ENCODE data around the gene TAS2R60. TPM values are rescaled to one million over a fixed set of nuclear protein-coding genes. Genes with fewer than 3 reads are reported as not detected.

The TAS2R60 gene
- total and polyA plus RNA-seq, 2 experiments from 2014 or later, result not detected

DNA sequence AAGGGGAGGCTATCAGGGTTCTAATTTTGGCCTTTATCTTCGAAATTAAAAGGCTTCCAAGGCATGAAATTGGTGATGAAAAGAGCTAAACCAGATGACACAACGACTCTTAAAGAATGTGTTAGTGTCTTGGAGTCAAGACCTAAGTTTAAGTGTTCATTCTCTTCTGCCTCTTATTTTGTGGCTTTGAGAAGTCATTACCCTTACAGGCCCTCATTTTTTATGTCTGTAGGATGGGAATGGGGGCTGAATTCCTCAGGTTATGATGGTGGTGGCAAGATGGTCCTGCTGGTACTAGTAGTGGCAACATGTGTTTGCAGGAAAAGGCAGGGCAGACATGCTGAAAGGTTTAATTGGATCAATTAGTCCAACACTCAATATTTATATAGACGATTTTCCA lies 15.4 kb downstream of the TAS2R60 start:
- DNase-seq, result no peak
- peaks cover 65% of the 10 kb centered on the region for H3K4me1 ChIP-seq (ENCODE audit: insufficient read depth)
- H3K27ac ChIP-seq, result peak overlapping the region; percentile 95
- peak overlapping the region; percentile 54; the same call in 1 of the 2 replicates for H2AFZ ChIP-seq
- H3K9ac ChIP-seq, result peak overlapping the region; percentile 72
- in situ Hi-C loops (cut with MboI), result no loop called here
- H3K4me3 ChIP-seq, result 0 out of 2 replicates have a peak overlapping the region, but pooled peaks have one; percentile 50
- no peaks in the 10 kb centered on the region for H3K9me3 ChIP-seq (ENCODE audit: low read depth)
- H3K79me2 ChIP-seq (ENCODE audit: insufficient read depth), result no peaks in the 10 kb centered on the region
- H3K27me3 ChIP-seq (replicated peaks; ENCODE audit: insufficient read depth), result no peaks in the 10 kb centered on the region
- H3F3A ChIP-seq (ENCODE audit: insufficient read depth), result peaks cover 45% of the 10 kb centered on the region
- H3K4me2 ChIP-seq (ENCODE audit: unreplicated experiment), result peak overlapping the region; percentile 80
- no peaks in the 10 kb centered on the region for H4K20me1 ChIP-seq (ENCODE audit: insufficient read depth)
- no peaks in the 10 kb centered on the region for H3K9me2 ChIP-seq (ENCODE audit: insufficient read depth)
- no peaks in the 10 kb centered on the region for H3K36me3 ChIP-seq (ENCODE audit: low read depth)
- TF ChIP-seq EZH2phosphoT487 (IDR thresholded peaks at IDR 0.05; ENCODE audit: insufficient read depth, low read depth) (no peak), EZH2 (IDR thresholded peaks at IDR 0.05; ENCODE audit: insufficient read depth, poor library complexity, severe bottlenecking) (no peak)
- WGBS, 2 experiments (ENCODE audit: low coverage in 1 of 2, low lambda C conversion rate in 2 of 2, missing lambda C conversion rate in 2 of 2), result 10 to 11% methylated on average over 3 of the region's 3 CpGs

DNA sequence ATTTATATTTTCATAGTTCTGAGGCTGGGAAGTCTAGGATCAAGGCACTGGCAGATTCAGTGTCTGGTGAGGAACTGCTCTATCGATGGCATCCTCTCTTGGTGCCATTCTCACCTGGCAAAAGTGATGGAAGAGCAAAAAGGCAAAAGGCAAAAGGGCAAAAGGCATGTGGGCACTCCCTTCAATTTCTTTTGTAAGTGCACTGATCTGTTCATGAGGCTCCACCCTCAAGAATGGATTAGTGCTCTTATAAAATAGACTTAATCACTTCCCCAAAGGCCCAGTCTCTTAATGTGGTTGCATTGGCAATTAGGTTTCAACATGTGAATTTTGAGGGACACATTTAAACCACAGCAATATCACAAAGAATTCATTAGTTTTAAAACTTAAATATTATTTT lies 16.1 kb downstream of the TAS2R60 start:
- Histone ChIP-seq H3K36me3 (ENCODE audit: low read depth) (no peaks in the 10 kb centered on the region), H3K9me3 (ENCODE audit: low read depth) (no peaks in the 10 kb centered on the region), H4K20me1 (ENCODE audit: insufficient read depth) (no peaks in the 10 kb centered on the region), H2AFZ (0 out of 2 replicates have a peak overlapping the region, but pooled peaks have one; percentile 8), H3K27ac (peak overlapping the region; percentile 95), H3K9ac (0 out of 2 replicates have a peak overlapping the region, but pooled peaks have one; percentile 72), H3K27me3 (replicated peaks; ENCODE audit: insufficient read depth) (no peaks in the 10 kb centered on the region), H3K9me2 (ENCODE audit: insufficient read depth) (no peaks in the 10 kb centered on the region), H3F3A (ENCODE audit: insufficient read depth) (peaks cover 45% of the 10 kb centered on the region), H3K4me1 (ENCODE audit: insufficient read depth) (peaks cover 59% of the 10 kb centered on the region), H3K4me2 (ENCODE audit: unreplicated experiment) (peak overlapping the region; percentile 80), H3K79me2 (ENCODE audit: insufficient read depth) (no peaks in the 10 kb centered on the region), H3K4me3 (no peak overlapping the region)
- in situ Hi-C loops (cut with MboI), result no loop called here
- TF ChIP-seq EZH2phosphoT487 (IDR thresholded peaks at IDR 0.05; ENCODE audit: insufficient read depth, low read depth) (no peak), EZH2 (IDR thresholded peaks at IDR 0.05; ENCODE audit: insufficient read depth, poor library complexity, severe bottlenecking) (no peak)
- WGBS, 2 experiments (ENCODE audit: low coverage in 1 of 2, low lambda C conversion rate in 2 of 2, missing lambda C conversion rate in 2 of 2), result 95 to 100% methylated on average over 1 of the region's 1 CpG
- no peak for DNase-seq

DNA sequence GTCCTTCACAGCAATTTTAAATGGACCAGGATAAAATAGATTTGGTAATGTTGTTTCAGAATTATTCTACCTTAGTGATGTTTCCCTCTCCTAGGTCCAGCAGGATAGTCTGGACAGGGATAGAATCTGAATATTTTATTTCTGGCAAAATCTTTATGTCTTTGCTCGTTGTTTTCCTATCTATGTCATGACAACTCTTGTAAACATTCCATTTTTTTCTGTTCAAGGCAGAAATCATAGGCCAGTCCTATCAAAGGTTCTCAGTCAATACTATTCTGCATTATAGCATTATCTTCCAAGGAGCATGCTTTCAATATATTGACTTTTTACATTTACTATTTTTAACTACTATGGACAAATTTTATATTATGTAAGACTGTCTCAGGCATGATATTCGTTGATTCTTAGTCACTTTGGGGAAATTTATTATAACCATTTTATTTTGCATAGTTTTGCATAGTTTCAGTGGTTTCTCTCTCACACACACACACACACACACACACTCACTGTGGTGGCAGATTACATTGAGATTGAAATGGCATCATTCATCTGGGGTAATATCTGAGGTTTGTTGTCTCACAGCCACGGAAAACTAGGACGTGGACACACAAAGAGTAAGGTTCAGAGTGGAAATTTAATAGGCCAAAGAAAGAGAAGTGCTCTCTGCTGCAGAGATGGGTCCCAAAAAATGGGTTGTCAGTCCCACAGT lies 17.2 kb downstream of the TAS2R60 start:
- in situ Hi-C loops (cut with MboI), result no loop called here
- no peaks in the 10 kb centered on the region for H3K9me2 ChIP-seq (ENCODE audit: insufficient read depth)
- no peaks in the 10 kb centered on the region for H3K27me3 ChIP-seq (replicated peaks; ENCODE audit: insufficient read depth)
- 0 out of 2 replicates have a peak overlapping the region, but pooled peaks have one; percentile 13 for H3K27ac ChIP-seq
- no peak overlapping the region for H3K9ac ChIP-seq
- WGBS, 2 experiments (ENCODE audit: low coverage in 1 of 2, low lambda C conversion rate in 2 of 2, missing lambda C conversion rate in 2 of 2), result 68 to 72% methylated on average over 4 of the region's 4 CpGs
- TF ChIP-seq EZH2 (IDR thresholded peaks at IDR 0.05; ENCODE audit: insufficient read depth, poor library complexity, severe bottlenecking), result no peak
- TF ChIP-seq EZH2phosphoT487 (IDR thresholded peaks at IDR 0.05; ENCODE audit: insufficient read depth, low read depth), result no peak
- peaks cover 48% of the 10 kb centered on the region for H3K4me1 ChIP-seq (ENCODE audit: insufficient read depth)
- DNase-seq, result no peak
- no peak overlapping the region for H3K4me2 ChIP-seq (ENCODE audit: unreplicated experiment)
- no peak overlapping the region for H3K4me3 ChIP-seq
- H3F3A ChIP-seq (ENCODE audit: insufficient read depth), result peaks cover 38% of the 10 kb centered on the region
- H3K9me3 ChIP-seq (ENCODE audit: low read depth), result no peaks in the 10 kb centered on the region
- H3K36me3 ChIP-seq (ENCODE audit: low read depth), result no peaks in the 10 kb centered on the region
- no peaks in the 10 kb centered on the region for H3K79me2 ChIP-seq (ENCODE audit: insufficient read depth)
- no peaks in the 10 kb centered on the region for H4K20me1 ChIP-seq (ENCODE audit: insufficient read depth)
- H2AFZ ChIP-seq, result no peak overlapping the region

- Histone ChIP-seq H3K9me2 (ENCODE audit: insufficient read depth) (no peaks in the 10 kb centered on the region), H3K27ac (no peak overlapping the region), H3K79me2 (ENCODE audit: insufficient read depth) (no peaks in the 10 kb centered on the region), H3K4me2 (ENCODE audit: unreplicated experiment) (no peak overlapping the region), H2AFZ (no peak overlapping the region), H3K4me3 (no peak overlapping the region), H4K20me1 (ENCODE audit: insufficient read depth) (no peaks in the 10 kb centered on the region), H3K9ac (no peak overlapping the region), H3F3A (ENCODE audit: insufficient read depth) (peaks cover 25% of the 10 kb centered on the region), H3K36me3 (ENCODE audit: low read depth) (no peaks in the 10 kb centered on the region), H3K27me3 (replicated peaks; ENCODE audit: insufficient read depth) (no peaks in the 10 kb centered on the region), H3K4me1 (ENCODE audit: insufficient read depth) (peaks cover 32% of the 10 kb centered on the region), H3K9me3 (ENCODE audit: low read depth) (no peaks in the 10 kb centered on the region)
- DNase-seq, result no peak
- in situ Hi-C loops (cut with MboI), result no loop called here
- TF ChIP-seq EZH2phosphoT487 (IDR thresholded peaks at IDR 0.05; ENCODE audit: insufficient read depth, low read depth) (no peak), EZH2 (IDR thresholded peaks at IDR 0.05; ENCODE audit: insufficient read depth, poor library complexity, severe bottlenecking) (no peak)
- WGBS, 2 experiments (ENCODE audit: low coverage in 1 of 2, low lambda C conversion rate in 2 of 2, missing lambda C conversion rate in 2 of 2), result 69 to 77% methylated on average over 3 of the region's 3 CpGs
Measured at GRCh38 chr7:143462045-143462444, 18.8 kb downstream of the TAS2R60 start.

All from GM23248 (cell line).